HG02571 (cell line): ENCODE results near the gene B4GALNT2.
"Not testable (repeated sequence)": the region's sequence is repeated elsewhere in the genome, so short reads cannot be mapped to it uniquely, and the experiment has no call there.

Source experiments
- ATAC-seq: cut with Tn5 transposase; IDR thresholded peaks from one replicate; pipeline ENCODE4 v1.9.1; 2021; ENCODE audit warnings: mild to moderate bottlenecking, moderate library complexity; ENCODE audit not compliant: unreplicated experiment

The B4GALNT2 gene

GRCh38 chr17:49132699-49133364 is at the start of gene B4GALNT2:
Gene B4GALNT2, plus strand, starts transcription at chr17:49132769. Its CDS starts 24 bp downstream, at chr17:49132793.
- no peak for ATAC-seq

GRCh38 chr17:49085046-49085445 is 47.5 kb upstream of the B4GALNT2 start:
- not testable (repeated sequence) for ATAC-seq

GRCh38 chr17:49085565-49086315 is 46.8 kb upstream of the B4GALNT2 start:
- no peak for ATAC-seq

- no peak for ATAC-seq
Observed at GRCh38 chr17:49086316-49086605, 46.3 kb upstream of the B4GALNT2 start.

- no peak for ATAC-seq
Observed at GRCh38 chr17:49086649-49087048, 45.9 kb upstream of the B4GALNT2 start.

GRCh38 chr17:49089094-49089493 is 43.5 kb upstream of the B4GALNT2 start:
- no peak for ATAC-seq

GRCh38 chr17:49090878-49091594 is 41.5 kb upstream of the B4GALNT2 start:
- no peak for ATAC-seq

GRCh38 chr17:49093131-49093530 is 39.4 kb upstream of the B4GALNT2 start:
- no peak for ATAC-seq

GRCh38 chr17:49100601-49101000 is 32.0 kb upstream of the B4GALNT2 start:
- no peak for ATAC-seq

GRCh38 chr17:49101054-49101534 is 31.5 kb upstream of the B4GALNT2 start:
- no peak for ATAC-seq

GRCh38 chr17:49103360-49103759 is 29.2 kb upstream of the B4GALNT2 start:
- not testable (repeated sequence) for ATAC-seq

- ATAC-seq = no peak
Observed at GRCh38 chr17:49104511-49105074, 28.0 kb upstream of the B4GALNT2 start.

- no peak for ATAC-seq
Observed at GRCh38 chr17:49106321-49107210, 26.0 kb upstream of the B4GALNT2 start.

GRCh38 chr17:49107211-49107557 is 25.4 kb upstream of the B4GALNT2 start:
- ATAC-seq = no peak

- ATAC-seq = no peak
Observed at GRCh38 chr17:49108318-49108717, 24.3 kb upstream of the B4GALNT2 start.

GRCh38 chr17:49110509-49110908 is 22.1 kb upstream of the B4GALNT2 start:
- ATAC-seq = no peak

- no peak for ATAC-seq
Observed at GRCh38 chr17:49111934-49112333, 20.6 kb upstream of the B4GALNT2 start.

- no peak for ATAC-seq
Observed at GRCh38 chr17:49112936-49113335, 19.6 kb upstream of the B4GALNT2 start.

GRCh38 chr17:49114703-49115102 is 17.9 kb upstream of the B4GALNT2 start:
- no peak for ATAC-seq

GRCh38 chr17:49117587-49118230 is 14.9 kb upstream of the B4GALNT2 start:
- ATAC-seq = no peak
